AG04449 (cell line): ENCODE results near the gene CSRP2.
A peak's percentile ranks its signal among the peaks of the same experiment; 100 is the strongest.

Source experiments
- CTCF ChIA-PET: fragments of 350-600 bp; formaldehyde crosslinking; extraction: SDS; loops from one replicate; lab custom pipeline; 2021; ENCODE audit warnings: antibody characterized with exemption; lab: Yijun Ruan, JAX
- POLR2A ChIA-PET: fragments of 400-600, 350-600 bp; formaldehyde crosslinking; extraction: SDS; loops from one replicate; lab custom pipeline; 2020; ENCODE audit warnings: antibody characterized with exemption, inconsistent platforms; lab: Yijun Ruan, JAX
- DNase-seq: peaks from one replicate; pipeline ENCODE4 v3.0.0-alpha.2; 2010; ENCODE audit warnings: low read depth, low spot score
- H3K4me3 ChIP-seq: 2 replicates; pipeline ENCODE4 v1.5.1; 2011; ENCODE audit warnings: low read depth, mild to moderate bottlenecking, control low read depth, low read length
- TF ChIP-seq, protein P1 (sequence below): IDR thresholded peaks from one replicate; pipeline ENCODE4 v1.5.1; 2011; ENCODE audit warnings: mild to moderate bottlenecking, moderate library complexity, low read length, control low read depth, inconsistent platforms; ENCODE audit not compliant: insufficient read depth; ENCODE audit errors: missing control alignments

Gene CSRP2

DNA sequence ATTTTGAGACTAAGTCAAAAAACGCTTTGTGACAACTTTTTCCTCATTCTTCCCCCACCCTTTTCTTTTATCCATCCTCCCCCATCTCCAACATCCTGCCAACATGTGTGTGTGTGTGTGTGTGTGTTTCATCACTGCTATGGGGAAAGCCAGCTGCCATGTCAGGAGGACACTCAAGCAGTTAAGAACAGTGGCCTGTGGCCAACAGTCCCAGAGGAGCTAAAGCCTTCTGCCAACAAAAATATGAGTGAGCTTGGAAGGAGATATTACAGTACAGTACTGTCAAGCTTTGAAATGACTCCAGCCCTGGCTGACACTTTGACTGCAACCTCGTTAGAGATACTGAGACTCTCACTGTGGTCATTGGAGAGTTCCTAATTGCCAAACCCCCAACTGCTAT, 5.0 kb upstream of the CSRP2 start:
- no peak for DNase-seq
- no peak overlapping the region for H3K4me3 ChIP-seq
- ChIA-PET POLR2A (interaction anchor here (0.5 to 0.7 kb wide), 2 partner anchors 14 to 20 kb away, joined by 3 read pairs; no protein-coding TSS in a partner anchor), CTCF (interaction anchor here (1.0 to 1.6 kb wide), 2 partner anchors 9 to 37 kb away, joined by 3 to 4 read pairs; no protein-coding TSS in a partner anchor)
- TF ChIP-seq, protein P1, sequence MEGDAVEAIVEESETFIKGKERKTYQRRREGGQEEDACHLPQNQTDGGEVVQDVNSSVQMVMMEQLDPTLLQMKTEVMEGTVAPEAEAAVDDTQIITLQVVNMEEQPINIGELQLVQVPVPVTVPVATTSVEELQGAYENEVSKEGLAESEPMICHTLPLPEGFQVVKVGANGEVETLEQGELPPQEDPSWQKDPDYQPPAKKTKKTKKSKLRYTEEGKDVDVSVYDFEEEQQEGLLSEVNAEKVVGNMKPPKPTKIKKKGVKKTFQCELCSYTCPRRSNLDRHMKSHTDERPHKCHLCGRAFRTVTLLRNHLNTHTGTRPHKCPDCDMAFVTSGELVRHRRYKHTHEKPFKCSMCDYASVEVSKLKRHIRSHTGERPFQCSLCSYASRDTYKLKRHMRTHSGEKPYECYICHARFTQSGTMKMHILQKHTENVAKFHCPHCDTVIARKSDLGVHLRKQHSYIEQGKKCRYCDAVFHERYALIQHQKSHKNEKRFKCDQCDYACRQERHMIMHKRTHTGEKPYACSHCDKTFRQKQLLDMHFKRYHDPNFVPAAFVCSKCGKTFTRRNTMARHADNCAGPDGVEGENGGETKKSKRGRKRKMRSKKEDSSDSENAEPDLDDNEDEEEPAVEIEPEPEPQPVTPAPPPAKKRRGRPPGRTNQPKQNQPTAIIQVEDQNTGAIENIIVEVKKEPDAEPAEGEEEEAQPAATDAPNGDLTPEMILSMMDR = no peak

DNA sequence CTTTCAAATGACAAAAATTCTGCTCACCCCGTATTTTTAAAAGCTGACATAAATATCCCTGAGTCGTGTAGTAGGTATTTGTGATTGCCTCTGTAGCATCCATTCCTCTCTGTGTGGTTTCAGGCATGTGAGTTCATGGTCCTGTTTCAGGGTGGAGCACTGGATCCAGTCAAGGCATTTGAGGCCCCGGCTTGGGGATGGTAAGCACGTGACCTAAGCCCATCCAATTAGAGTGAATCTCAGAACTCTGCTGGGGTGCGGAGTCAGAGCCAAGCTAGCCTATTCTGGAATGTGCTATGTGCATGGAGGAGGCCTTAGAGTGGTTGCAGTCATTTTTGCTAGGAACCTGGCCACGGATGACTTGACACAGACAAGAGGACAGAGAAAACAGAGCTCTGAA, 4.3 kb upstream of the CSRP2 start:
- POLR2A ChIA-PET = interaction anchor here (0.5 to 0.7 kb wide), 2 partner anchors 13 to 20 kb away, joined by 3 read pairs; no protein-coding TSS in a partner anchor
- no peak overlapping the region for H3K4me3 ChIP-seq
- TF ChIP-seq, protein P1 = no peak
- peak; percentile 74 for DNase-seq
- CTCF ChIA-PET = interaction anchor here (1.6 kb wide), 1 partner anchor 9 kb away, joined by 4 read pairs; no protein-coding TSS in a partner anchor

DNA sequence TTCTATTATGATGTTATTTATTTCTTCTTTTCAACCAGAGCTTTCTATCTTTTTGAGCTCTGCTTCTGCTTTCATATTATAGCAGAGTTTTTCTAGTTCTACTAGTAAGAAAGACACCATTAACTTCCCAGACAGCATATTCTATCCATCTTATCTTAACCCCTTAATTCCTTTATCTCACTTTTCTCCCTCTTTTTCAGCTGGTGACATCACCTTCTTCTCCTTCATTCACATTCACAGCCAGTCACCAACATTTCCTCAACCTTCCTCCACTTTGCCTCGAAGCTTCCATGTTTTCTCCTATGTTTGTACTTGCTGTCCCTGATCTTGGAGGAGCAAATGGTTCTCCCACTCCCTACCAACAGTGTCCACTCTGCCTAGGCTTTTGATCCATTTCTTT, 3.5 kb upstream of the CSRP2 start:
- no peak overlapping the region for H3K4me3 ChIP-seq
- ChIA-PET CTCF (interaction anchor here (0.6 to 4.1 kb wide), 3 partner anchors 8 to 129 kb away, joined by 3 to 10 read pairs (median 4); no protein-coding TSS in a partner anchor), POLR2A (no interaction called here)
- TF ChIP-seq, protein P1 = no peak
- DNase-seq = no peak

DNA sequence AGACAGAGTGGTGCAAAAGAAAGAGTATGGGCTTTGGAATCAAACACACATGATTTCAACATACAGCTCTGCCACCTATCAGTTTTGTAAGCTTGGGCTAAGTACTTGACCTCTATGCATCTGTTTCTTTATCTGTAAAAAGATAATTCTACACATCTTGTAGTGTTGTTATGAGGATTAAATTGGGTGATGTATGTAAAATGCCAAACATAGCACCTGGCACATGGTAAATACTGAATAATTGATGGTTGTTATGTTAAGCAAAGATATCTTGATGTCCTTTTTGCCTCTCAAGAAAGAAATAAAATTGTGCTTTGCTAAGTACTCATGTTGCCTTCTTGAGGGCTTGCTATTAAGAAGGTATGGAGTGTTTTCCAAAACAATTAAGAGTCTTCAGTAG, 2.3 kb upstream of the CSRP2 start:
- no peak for DNase-seq
- H3K4me3 ChIP-seq = no peak overlapping the region
- CTCF ChIA-PET = interaction anchor here (1.5 to 4.1 kb wide), 4 partner anchors 9 to 129 kb away, joined by 4 to 11 read pairs (median 8); no protein-coding TSS in a partner anchor
- TF ChIP-seq, protein P1 = no peak
- POLR2A ChIA-PET = no interaction called here

DNA sequence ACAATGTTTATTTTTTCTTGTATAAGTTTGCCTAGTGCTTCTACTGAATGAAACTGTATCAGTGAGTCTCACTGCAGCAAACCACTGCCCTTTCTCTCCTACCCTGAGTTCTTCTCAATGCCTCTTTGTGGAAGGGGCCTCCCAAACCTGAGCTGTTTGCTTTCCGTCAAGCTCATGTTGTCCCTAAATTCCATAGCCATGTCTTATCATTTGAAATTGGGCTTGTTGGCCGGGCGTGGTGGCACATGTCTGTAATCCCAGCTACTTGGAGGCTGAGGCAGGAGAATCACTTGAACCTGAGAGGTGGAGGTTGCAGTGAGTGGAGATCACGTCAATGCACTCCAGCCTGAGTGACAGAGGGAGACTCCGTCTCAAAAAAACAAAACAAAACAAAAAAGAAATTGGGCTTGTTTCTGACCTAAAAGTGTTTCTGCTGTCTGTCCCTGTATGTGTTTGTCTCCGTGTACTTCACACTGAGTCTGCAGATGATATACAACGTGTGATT, 1.8 kb upstream of the CSRP2 start:
- POLR2A ChIA-PET = interaction anchor here (0.6 to 0.7 kb wide), 2 partner anchors 175 to 1067 kb away, joined by 3 to 4 read pairs; no protein-coding TSS in a partner anchor
- TF ChIP-seq, protein P1 = no peak

More for the DNA sequence above, 1.8 kb upstream of the CSRP2 start:
- CTCF ChIA-PET = interaction anchor here (0.8 to 4.1 kb wide), 5 partner anchors 10 to 501 kb away, joined by 4 to 11 read pairs (median 6); no protein-coding TSS in a partner anchor
- DNase-seq = no peak
- no peak overlapping the region for H3K4me3 ChIP-seq
